NCI-H2171 (cell line): Measurements from ENCODE around the gene LAMP2.
A peak's percentile ranks its signal among the peaks of the same experiment; 100 is the strongest.
"Not testable (repeated sequence)": the region's sequence is repeated elsewhere in the genome, so short reads cannot be mapped to it uniquely, and the experiment has no call there.

Source experiments
- DNase-seq: peaks from one replicate; lab custom pipeline; 2025; lab: John Stamatoyannopoulos, UW

Gene LAMP2

GRCh38 chrX:120468825-120469525 is at the start of gene LAMP2:
Gene LAMP2, minus strand, starts transcription at chrX:120469296. Its CDS starts 127 bp downstream, at chrX:120469169.
- DNase-seq: peak; percentile 68

DNA sequence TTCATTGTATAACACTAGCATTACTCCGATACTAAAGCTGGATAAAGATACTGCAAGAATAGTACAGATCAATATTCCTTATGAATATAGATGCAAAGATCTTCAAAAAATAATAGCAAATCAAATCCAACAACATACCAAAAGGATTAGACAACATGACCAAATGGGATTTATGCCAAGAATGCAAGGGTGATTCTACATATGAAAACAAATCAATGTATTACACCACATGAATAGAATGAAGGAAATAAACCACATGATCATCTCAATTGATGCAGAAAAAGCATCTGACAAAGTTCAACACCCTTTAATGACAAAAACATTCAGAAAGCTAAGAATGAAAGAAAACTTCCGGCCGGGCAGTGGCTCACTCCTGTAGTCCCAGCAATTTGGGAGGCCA is 48.8 kb upstream of the LAMP2 start:
- DNase-seq: no peak

DNA sequence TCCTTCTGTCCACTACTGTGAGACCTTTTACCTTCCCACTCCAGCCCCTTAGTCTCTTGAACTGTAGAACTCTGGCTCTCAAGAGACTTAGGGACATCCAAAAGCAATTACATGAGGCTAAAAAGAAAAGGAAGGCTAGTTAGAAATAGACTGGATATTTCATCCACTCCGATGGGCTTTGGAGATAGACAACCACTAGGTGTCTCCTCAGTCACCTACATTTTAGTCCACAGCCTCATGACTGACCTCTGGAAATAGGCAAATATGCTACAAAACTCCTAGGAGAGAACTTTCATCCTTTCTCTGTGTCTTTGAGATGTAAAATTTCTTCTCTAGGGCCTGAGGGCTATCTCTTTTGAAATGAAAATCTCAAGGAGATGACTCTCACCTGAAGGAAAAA is 45.1 kb upstream of the LAMP2 start:
- no peak for DNase-seq

DNA sequence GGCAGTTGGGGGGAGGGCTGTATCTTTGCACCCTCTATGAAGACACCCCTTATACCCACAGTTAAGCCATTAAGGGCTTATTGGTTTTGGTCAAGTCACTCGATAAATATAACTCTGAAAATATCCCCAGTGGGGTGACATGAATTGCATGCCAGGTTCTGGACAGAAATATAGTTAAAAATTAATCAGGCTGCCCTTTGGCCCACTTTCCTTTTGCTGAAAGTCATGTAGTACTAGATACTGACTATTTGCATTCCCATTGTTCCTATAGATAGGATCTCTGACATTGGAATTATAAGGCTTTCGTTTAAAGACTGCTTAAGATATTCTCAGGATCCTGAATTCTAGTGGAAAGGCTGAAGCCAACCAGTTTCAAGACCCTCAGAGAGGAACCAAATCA is 43.5 kb upstream of the LAMP2 start:
- no peak for DNase-seq

DNA sequence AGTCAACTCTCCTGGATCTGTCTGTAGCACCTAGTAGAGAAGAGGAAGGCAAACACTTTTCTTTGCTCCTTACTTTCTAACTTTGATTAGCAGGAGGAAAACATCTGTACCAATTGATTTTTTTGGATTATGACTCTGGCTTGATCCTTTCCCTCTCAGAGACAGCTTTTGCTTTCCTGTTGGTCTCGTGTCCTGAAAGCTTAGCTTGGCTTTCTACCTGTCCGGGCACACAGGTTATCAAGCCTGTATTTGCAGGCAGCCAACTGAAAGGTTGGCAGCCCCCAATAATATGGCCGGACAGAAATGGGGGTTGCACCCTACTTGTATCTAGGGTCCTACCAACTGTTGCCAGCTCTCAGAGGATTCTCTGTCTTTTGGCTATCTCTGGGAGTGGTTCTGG is 43.1 kb upstream of the LAMP2 start:
- DNase-seq: no peak

DNA sequence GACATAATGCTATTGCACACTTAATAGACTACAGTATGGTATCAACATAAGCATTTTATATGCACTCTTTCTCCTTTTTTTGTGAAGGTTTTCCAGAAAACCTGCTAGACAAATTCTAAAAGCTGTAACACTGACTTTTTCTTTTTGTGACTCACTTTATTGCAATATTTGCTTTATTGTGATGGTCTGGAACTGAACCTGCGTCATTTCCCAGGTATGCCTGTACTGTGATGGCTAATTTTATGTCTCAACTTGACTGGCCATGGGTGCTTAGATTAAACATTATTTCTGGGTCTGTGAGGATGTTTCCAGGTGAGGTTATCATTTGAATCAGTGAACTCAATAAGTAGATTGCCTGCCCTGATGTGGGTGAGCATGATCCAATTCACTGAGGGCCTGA is 35.5 kb upstream of the LAMP2 start:
- no peak for DNase-seq

DNA sequence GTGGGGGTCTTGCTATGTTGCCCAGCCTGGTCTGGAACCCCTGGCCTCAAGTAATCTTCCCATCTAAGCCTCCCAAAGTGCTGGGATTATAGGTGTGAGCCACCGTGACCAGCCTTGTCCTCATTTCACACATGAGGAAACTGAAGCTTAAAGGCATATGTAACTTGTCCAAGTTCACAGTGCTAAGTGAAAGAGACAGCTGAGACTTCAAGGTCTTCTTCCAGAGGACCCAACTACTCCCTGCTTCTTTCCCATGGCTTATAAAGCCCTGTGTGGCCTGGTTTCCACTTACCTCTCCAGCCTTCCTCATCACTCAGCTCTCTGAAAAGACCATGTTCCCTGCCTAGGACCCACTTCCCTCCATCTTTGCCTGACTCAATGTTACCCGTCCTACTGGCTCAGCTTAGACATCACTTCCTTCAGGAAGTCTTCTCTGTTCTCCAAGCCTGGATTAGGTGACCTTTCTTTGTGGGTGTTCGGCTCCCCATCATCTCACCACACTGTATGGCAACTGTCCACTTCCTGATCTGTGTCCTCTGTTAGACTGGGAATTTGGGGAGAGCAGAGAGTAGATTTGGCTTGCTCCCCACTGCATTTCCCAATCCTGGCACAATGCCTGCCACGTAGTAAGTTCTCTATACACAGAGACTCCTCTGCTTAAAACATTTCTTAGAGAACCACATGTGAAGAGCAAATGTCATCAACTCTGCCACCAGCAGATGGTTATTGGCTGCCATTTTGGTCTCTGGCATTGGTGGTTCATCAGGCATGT is 30.4 kb upstream of the LAMP2 start:
- DNase-seq: no peak

DNA sequence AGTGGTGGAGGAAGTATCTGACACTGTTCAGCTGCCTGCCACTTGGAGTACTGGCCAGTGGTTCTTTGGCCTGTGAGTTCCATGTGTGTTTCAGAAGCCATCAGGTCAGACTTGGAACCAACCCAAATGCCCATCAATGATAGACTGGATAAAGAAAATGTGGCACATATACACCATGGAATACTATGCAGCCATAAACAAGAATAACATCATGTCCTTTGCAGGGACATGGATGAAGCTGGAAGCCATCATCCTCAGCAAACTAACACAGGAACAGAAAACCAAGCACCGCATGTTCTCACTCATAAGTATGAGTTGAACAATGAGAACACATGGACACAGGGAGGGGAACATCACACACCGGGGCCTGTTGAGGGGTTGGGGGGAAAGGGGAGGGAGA is 21.0 kb upstream of the LAMP2 start:
- not testable (repeated sequence) for DNase-seq

DNA sequence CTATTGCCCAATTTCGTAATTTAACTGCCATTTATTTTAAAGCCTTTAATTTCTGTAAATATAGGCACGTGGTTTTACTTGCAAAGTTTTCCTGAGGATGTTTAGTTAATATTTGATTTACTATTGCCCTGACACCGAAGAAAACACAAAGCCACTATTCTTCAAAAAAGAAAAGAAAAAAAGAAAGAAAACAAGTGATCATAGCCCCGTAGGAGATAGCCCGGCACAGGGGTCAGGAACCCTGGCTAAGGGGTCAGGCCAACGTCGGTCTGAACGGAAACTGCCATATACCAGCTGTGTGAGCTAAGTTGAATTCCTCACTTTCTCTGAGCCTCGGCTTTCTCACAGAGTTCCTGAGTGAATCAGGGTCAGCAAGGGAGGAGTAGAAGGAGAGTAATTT is 17.7 kb upstream of the LAMP2 start:
- no peak for DNase-seq

DNA sequence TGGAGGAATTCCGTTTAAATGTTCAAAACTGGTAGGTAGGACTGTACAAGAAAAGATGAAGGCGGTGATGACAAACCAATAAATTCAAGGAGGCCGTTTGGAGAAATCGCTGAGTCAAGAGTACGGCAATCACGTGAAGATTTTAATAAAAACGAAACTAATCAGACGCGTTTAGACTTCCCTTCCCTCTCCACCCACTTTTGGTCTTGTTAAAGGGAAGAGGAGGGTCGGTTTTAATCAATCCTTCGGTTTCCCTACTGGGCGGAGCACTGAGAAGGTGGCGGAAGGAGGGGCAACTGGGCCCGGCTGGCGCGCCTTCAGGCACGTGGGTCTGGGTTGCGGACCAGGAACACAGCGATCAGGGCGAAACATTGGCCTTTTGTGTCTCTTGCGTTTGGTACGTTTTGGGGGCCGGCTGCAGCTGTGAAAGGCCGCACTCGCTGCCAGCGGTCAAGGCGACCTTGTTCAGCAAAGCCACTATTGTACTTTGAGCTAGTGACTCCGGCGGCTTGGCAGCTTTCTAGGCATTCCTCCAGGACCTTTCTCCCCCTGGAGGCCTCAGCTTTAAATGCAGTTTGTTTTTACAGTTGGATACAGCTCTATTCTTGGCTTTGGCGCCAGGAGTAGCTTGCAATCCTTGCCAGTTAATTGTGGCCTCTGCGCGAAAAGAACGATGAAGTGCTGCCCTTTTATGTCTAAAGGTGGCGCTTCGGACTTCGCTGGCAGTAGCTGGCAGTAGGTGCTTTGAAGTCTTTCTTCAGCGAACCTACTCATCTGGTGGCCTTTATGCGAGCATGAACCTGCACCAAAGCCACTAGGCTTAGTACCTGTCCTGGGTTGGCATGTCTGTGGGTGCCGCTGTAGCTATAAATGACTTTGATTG is 16.8 kb upstream of the LAMP2 start:
- peak; percentile 59 for DNase-seq

DNA sequence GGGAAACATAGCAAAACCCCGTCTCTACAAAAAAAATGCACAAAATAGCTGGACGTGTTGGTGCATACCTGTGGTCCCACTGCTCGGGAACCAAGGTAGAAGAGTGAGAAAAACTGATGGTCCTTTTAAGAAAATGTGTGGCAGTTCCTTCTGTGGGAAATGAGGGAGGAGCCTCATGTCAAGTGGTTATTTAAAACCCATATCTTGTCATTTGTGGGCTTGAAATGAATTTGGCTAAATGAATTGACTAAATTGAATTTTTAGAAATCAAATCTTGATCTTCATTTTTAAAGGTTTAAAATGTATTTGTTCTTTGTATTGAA is 16.2 kb upstream of the LAMP2 start:
- no peak for DNase-seq

DNA sequence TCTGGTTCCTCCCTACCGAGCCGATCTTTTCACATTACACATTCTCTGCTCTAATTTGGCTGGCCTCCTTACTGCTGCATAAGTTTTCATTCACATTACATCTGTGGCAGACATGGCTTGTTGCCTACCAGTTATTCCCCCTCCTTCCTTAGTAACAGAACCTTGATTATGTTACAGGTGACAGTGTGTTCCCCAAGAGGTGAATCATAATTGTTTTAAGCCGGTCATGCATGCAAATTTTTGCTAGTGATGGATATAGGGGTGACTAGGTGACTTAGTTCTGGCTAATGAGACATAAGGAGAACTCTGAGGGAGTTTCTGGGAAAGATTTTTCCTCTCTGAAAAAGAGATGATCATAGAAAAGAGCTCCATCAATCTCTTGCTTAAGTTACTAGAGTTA is 8.4 kb upstream of the LAMP2 start:
- DNase-seq: no peak

DNA sequence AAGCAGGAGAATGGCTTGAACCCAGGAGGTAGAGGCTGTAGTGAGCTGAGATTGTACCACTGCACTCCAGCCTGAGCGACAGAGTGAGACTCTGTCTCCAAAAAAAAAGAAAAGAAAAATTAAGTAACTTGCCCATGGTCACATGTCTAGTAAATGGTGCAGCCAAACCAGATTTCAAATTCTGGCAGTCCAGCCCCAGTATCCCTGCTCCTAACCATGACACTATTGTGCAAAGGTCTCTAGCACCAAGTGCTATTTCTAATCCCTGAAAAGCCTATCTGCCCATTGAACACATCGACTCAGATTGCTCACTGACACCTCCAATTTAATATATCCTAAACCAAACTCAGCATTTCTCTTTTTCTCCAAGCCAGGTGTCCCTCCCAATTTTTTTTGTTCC is 7.6 kb upstream of the LAMP2 start:
- no peak for DNase-seq

- DNase-seq: not testable (repeated sequence)
Measured at GRCh38 chrX:120475447-120475846, 6.4 kb upstream of the LAMP2 start.

DNA sequence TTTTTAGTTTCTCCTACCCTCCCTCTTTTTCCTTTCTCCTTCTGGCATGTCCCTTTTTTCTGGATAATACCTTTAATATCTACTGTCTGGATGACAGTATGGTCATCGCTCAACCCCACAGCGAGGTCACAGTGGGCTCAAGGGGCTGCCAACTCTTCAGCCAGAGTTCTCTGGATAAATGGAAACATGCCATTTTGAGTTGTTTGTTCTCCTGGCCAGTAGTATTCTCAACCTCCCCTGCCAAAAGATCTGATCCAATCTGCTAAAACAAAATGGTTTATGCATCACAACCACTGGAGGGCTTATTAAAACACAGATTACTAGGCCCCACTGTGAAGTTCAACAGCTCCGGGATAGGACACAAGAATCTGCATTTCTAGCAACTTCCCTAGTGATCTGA is 5.0 kb upstream of the LAMP2 start:
- no peak for DNase-seq

- DNase-seq: not testable (repeated sequence)
Measured at GRCh38 chrX:120469657-120470056, 561 bp upstream of the LAMP2 start.

DNA sequence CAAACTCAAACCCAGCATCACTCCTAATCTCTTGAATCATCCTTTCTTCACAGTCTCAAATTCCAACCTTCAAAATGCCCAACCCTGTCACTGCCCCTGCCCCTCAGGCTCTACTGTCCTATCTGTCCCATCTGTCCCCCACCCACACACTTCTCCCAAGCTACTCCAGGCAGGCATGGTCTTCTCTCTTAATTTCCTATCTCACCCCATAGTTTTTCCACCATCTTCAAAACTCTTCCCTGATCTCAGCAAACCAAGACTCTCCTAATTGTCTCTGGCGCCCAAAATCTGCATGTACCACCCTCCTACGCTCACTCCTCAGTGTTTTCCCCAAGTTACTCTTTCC is 644 bp downstream of the LAMP2 start:
- no peak for DNase-seq

GRCh38 chrX:120468071-120468470 is 1.0 kb downstream of the LAMP2 start:
- DNase-seq: no peak

GRCh38 chrX:120464411-120464810 is 4.7 kb downstream of the LAMP2 start:
- no peak for DNase-seq

DNA sequence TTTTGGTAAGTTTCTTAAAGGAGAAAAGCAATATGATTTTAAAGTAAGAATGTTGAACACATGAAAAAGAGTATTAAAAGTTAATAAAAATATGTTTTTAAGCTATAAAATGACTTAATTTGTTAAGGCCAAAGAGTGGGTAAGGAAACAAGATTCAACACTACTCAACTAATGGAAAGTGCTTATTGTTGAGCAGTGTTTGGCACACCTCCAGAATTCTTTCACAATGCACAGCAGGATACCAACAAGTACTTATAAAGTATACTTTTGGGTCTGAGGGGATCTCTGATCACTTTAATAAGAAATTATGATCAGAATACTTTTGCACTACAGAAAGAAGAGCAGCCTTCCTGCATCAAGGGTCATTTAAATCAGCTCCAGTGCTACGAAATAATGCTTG is 5.9 kb downstream of the LAMP2 start:
- no peak for DNase-seq

GRCh38 chrX:120462370-120462769 is 6.7 kb downstream of the LAMP2 start:
- DNase-seq: no peak

DNA sequence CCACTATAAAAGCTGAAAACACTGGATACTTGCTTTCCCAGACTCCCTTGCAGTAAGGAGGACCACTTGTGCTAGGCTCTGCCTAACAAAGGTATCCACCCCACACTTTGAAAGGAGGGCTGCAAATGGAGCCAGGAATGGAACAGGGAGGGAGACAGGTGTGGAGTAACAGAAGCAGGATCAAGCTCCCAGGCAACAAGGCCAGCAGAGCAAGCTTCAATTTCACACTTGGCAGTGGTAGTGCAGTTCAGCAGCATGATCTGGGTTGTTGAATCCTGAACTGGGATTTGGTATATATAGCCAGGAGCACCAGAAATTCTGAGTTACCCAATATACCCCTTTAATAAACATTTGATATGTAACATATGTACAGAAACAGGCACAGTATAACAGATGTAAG is 9.8 kb downstream of the LAMP2 start:
- DNase-seq: no peak

DNA sequence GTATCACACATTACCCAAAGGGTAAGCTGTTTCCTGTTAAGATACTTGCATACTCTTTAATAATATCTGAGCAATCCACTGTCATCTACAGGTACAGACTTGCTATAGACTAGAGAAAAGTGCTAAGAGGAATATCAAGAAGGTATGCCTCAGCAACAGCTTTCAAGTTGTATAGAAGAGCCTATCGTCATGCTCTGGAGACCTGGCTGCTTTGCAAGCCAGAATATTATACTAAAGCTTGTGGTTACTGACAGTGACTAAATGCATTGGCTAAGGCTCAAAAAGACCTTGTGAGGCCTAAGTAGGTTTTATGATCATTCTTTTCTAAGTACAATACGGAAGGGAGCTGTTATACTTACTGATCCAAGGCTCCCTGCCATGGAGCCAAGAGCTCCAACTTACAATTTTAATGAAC is 11.3 kb downstream of the LAMP2 start:
- no peak for DNase-seq
